ENCODE measurements around the gene HK1.
"Not testable (repeated sequence)": the region's sequence is repeated elsewhere in the genome, so short reads cannot be mapped to it uniquely, and the experiment has no call there.

HK1 gene

DNA sequence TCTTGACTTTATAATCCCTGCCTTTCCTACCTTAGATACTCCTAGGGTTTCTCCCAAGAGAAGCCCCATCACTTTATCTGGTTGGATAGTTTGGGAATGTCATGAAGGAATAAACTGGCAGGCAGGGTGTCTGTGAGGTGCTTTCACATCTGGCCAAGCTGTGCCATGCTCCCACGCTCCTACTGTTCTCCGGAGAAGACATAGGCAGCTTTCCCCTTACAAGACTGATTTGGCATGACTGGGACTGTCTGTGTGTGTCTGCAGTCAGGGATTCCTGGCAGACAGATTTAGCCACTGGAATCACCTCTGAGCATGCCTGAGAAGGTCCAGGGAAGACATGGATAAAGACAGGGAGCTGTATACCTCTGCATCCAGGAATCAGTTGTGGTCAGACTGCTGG is 45.3 kb downstream of the HK1 start:
- no peak for TF ChIP-seq CTCF (IDR thresholded peaks at IDR 0.05; ENCODE audit: extremely low read depth, insufficient read depth, missing control alignments)
- in situ Hi-C loops (cut with MboI; ENCODE audit: low pct_unique_long_range_greater_than_20kb, low sequenced_read_pairs, unreplicated experiment), result no loop called here
- no peak for DNase-seq (ENCODE audit: low spot score)

DNA sequence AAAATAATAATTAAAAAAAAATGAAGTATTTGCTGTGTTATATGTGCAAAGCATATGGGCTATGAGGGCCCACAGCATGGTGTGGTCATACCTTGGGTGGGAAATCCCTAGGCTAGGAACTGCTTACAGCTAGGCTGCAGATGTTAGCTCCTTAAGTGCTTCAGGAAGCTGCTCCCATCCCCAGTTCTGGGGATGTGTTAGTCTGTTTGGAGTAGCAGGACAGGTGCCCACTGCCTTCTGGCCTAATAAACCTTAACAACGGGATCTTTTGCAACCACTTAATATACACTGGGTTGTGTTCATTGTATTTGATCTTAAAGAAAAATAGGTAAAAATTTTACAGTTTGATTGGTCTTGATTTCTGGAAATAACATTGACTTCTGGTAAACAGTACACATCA is 46.3 kb downstream of the HK1 start:
- in situ Hi-C loops (cut with MboI; ENCODE audit: low pct_unique_long_range_greater_than_20kb, low sequenced_read_pairs, unreplicated experiment), result no loop called here
- DNase-seq (ENCODE audit: low spot score), result no peak
- TF ChIP-seq CTCF (IDR thresholded peaks at IDR 0.05; ENCODE audit: extremely low read depth, insufficient read depth, missing control alignments), result no peak

DNA sequence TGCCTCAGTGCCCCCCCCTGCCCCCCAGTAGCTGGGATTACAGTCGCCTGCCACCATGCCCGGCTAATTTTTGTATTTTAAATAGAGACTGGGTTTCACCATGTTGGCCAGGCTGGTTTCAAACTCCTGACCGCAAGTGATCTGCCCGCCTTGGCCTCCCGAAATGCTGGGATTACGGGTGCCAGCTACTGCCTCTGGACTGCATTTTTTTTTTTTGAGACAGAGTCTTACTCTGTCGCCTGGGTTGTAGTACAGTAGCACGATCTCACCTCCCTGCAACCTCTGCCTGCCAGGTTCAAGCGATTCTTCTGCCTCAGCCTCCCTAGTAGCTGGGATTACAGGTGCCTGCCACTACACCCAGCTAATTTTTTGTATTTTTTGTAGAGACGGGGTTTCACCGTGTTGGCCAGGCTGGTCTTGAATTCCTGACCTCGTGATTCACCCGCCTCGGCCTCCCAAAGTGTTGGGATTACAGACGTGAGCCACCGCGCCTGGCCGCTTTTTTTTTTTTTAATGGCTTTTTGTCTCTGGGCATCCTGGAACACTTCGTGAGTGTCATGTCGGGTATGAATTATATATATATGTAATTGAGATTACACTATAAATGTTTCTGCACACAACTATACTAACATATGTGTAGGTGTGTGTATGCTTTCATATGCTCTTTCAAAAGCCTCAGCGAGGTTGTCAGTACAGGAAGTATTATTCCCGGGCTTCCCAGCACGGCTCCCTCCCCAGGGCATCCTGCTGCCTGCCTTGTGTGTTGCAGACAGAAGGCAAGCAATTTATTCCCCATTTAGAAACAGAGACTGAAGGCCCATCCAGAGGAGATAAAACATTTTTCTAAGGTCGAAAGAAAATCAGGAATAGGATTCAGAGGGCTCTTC is 47.6 kb downstream of the HK1 start:
- in situ Hi-C loops (cut with MboI; ENCODE audit: low pct_unique_long_range_greater_than_20kb, low sequenced_read_pairs, unreplicated experiment); DNase-seq (ENCODE audit: low spot score): not testable (repeated sequence)

- in situ Hi-C loops (cut with MboI; ENCODE audit: low pct_unique_long_range_greater_than_20kb, low sequenced_read_pairs, unreplicated experiment), result no loop called here
- no peak for DNase-seq (ENCODE audit: low spot score)
- no peak for TF ChIP-seq CTCF (IDR thresholded peaks at IDR 0.05; ENCODE audit: extremely low read depth, insufficient read depth, missing control alignments)
Measured at GRCh38 chr10:69326692-69327091, 48.4 kb downstream of the HK1 start.

GRCh38 chr10:69327463-69328379 is 49.4 kb downstream of the HK1 start:
- in situ Hi-C loops (cut with MboI; ENCODE audit: low pct_unique_long_range_greater_than_20kb, low sequenced_read_pairs, unreplicated experiment), result no loop called here
- peak; percentile 51 for DNase-seq (ENCODE audit: low spot score)
- no peak for TF ChIP-seq CTCF (IDR thresholded peaks at IDR 0.05; ENCODE audit: extremely low read depth, insufficient read depth, missing control alignments)

DNA sequence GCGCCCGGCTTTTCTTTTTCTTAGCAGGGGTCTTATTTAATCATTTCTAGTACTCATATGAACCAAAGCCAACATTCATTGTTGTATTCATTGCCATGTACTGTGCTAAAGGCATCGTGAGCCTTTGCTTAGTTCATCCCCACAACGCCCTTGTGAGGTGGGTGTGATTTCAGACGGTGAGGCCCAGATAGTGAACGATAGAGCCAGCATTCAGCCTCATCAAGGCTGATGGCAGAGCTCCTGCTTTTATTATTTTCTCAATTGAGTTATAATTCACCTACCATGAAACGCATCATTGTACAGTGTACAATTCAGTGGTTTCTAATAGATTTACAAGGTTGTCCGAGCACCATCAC is 50.1 kb downstream of the HK1 start:
- in situ Hi-C loops (cut with MboI; ENCODE audit: low pct_unique_long_range_greater_than_20kb, low sequenced_read_pairs, unreplicated experiment), result no loop called here

DNA sequence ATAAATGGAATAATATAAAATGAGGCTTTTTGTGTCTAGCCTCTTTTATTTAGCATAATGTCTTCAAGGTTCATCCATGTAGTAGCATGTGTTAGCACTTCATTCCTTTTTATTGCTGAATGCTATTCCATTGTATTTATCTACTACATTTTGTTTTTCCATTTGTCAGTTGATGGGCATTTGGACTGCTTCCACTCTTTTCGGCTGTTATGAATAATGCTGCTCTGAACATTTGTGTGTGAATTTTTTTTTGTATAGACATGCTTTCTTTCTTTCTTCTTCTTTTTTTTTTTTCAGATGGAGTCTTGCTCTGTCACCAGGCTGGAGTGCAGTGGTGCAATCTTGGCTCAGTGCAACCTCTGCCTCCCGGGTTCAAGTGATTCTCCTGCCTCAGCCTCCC is 50.6 kb downstream of the HK1 start:
- in situ Hi-C loops (cut with MboI; ENCODE audit: low pct_unique_long_range_greater_than_20kb, low sequenced_read_pairs, unreplicated experiment), result not testable (repeated sequence)

More for the DNA sequence above, 50.1 kb downstream of the HK1 start:
- TF ChIP-seq CTCF (IDR thresholded peaks at IDR 0.05; ENCODE audit: extremely low read depth, insufficient read depth, missing control alignments), result no peak
- DNase-seq (ENCODE audit: low spot score), result no peak

More for the DNA sequence above, 50.6 kb downstream of the HK1 start:
- not testable (repeated sequence) for DNase-seq (ENCODE audit: low spot score)
